Measurements from ENCODE around the gene GNG8.

DNA sequence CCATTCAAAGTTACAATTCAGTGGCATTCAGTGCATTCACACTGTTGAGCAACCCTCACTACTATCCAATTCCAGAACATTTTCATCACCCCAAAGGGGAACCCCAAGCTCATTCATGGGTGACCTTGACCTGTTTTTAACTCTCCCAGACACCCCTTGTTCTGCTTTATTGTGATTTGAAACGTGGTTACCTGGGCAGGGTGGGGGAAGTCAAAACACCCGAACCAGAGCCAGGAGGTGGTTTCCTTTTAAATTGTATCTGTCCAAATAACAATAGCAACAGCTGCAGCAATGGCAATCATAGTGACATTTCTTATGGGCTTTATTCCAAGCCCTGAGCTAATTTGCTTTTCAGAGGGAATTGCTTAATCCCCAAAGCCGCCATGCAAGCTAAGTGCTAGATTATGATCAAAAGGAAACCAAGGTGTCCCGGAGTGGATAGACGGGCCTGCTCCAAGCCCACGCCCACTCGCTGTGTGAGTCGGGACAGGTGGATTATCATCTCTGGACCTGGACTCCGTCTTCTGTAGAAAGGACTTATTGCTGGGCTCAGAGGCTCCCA lies 17.3 kb downstream of the GNG8 start:
- TF ChIP-seq, protein P1, sequence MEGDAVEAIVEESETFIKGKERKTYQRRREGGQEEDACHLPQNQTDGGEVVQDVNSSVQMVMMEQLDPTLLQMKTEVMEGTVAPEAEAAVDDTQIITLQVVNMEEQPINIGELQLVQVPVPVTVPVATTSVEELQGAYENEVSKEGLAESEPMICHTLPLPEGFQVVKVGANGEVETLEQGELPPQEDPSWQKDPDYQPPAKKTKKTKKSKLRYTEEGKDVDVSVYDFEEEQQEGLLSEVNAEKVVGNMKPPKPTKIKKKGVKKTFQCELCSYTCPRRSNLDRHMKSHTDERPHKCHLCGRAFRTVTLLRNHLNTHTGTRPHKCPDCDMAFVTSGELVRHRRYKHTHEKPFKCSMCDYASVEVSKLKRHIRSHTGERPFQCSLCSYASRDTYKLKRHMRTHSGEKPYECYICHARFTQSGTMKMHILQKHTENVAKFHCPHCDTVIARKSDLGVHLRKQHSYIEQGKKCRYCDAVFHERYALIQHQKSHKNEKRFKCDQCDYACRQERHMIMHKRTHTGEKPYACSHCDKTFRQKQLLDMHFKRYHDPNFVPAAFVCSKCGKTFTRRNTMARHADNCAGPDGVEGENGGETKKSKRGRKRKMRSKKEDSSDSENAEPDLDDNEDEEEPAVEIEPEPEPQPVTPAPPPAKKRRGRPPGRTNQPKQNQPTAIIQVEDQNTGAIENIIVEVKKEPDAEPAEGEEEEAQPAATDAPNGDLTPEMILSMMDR (IDR thresholded peaks at IDR 0.05), result no peak
- no peak for TF ChIP-seq POLR2A (IDR thresholded peaks at IDR 0.05)
- TF ChIP-seq EP300 (IDR thresholded peaks at IDR 0.05), result peak in 1 of 2 donors; percentile 35
